NCI-H524 treated with DMSO at 0.1 percent for 48 hours (cell line): ENCODE results near the gene RPL6.
"Not testable (repeated sequence)": the region's sequence is repeated elsewhere in the genome, so short reads cannot be mapped to it uniquely, and the experiment has no call there.

Source experiments
- DNase-seq: peaks from one replicate; lab custom pipeline; 2025; lab: John Stamatoyannopoulos, UW

The RPL6 gene

DNA sequence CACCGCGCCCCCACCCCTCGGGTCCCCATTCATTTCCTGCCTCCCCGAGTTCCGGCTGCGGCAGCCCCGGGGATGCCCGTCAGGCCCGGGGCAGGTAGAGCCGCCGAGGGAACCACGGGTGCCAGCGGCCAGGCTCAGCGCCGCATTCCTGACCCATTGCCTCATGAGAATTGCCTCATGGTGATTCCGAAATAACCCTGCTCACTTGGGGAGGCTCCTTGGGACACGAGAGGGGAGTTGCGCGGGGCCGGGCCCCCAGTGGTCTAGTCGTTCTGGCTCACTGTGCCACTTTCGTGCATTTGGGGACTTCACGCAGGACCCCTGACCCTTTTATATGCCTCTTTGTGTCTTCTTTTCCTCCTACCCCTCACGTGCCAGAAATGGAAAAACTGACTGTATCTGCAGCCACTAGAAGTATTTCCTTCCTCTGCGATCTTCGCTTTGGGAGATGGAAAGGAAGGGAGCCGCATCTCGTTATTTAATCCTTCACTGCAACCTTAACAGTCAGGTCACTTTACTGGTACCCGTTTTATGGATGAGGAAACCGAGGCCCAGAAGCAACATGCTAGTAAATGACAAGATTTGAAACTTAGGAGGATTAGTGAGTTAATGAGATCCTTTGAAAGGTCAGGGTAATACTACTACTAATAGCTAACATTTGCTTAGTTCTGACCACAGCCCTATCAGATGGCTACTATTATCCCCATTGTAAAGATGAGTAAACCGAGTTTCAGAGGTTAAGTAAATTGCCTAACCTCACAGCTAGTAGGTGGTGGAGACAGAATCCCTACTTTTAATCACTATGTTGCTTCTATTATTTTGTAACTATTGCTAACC, 10.1 kb upstream of the RPL6 start:
- no peak for DNase-seq

DNA sequence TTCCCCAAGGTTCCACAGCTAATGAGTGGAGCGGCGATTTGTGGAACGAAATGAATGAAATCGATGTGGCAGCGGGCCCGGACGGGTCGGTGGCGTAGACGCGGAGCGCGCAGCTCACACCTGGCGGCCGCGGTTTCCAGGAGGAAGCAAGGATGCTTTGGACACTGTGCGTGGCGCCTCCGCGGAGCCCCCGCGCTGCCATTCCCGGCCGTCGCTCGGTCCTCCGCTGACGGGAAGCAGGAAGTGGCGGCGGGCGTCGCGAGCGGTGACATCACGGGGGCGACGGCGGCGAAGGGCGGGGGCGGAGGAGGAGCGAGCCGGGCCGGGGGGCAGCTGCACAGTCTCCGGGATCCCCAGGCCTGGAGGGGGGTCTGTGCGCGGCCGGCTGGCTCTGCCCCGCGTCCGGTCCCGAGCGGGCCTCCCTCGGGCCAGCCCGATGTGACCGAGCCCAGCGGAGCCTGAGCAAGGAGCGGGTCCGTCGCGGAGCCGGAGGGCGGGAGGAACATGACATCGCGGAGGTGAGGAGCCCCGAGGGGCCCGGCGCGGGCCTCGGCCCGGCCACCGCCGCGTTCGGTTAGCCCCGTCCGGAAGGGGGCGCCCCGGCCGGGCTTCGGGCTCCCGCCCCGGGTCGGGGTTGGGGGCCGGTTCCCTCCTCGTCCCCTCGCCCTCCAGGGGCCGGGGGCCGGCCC, 9.3 kb upstream of the RPL6 start, which contains the start of gene PTPN11:
PTPN11 (plus strand) TSS at position 340 of the 689 bp plus-strand sequence; CDS start at position 505, 165 bp downstream.
- no peak for DNase-seq

DNA sequence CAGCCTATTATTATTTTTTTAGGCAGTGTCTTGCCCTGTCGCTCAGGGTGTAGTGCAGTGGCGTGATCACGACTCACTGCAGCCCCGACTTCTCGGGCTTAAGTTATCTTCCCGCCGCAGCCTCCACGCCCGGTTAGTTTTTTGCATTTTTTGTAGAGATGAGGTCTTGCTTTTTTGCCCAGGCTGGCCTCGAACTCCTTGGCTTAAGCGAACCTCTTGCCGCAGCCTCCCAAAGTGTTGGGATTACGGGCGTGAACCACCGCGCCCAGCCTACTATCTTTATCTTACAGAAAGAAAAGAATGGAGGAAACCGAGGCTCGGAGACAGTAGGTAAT, 8.8 kb upstream of the RPL6 start:
- no peak for DNase-seq

DNA sequence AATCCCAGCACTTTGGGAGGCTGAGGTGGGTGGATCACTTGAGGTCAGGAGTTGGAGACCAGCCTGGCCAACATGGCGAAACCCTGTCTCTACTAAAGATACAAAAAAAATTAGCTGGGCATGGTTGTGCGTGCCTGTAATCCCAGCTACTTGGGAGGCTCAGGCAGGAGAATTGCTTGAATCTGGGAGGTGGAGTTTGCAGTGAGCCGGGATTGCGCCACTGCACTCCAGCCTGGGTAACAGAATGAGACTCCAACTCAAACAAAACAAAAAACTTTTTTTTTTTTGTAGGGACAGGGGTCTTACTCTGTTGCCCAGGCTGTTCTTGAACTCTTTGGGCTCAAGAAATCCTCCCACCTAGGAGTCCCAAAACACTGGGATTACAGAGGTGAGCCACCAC, 6.1 kb upstream of the RPL6 start:
- not testable (repeated sequence) for DNase-seq

DNA sequence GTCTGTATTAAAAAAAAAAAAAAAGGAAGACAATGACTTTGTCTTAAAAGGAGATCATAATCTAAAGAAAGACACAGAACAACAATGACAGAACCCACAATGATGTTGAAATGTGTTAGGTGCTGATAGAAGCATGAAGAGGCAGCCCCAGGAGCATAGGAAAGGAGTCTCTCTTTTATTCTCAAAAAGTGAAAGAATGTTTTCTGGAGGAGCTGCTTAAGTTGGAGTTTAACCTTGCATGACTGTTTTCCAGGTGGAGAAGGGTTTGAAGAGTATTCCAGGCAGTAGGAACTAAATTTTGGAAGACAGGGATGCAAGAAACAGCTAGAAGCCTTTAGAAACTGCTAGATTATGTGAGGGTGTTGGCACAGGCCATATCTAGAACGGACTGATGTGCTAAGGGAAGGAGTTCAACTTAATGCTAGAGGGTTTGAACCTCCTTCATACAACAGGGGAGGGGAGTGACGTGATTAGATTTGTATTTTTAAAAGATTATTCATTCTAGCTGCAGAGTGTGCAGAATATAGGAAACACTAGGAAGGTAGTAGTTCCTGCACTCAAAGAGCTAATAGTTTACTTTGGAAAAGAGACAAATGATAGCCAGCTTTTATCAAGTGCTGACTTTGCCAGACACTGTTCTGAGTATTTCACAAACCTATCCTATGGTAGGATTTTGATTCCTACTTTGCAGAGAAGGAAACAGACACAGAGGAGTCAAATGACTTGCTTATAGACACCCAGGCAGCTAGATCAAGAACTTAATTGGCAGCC, 4.6 kb upstream of the RPL6 start:
- DNase-seq = no peak

DNA sequence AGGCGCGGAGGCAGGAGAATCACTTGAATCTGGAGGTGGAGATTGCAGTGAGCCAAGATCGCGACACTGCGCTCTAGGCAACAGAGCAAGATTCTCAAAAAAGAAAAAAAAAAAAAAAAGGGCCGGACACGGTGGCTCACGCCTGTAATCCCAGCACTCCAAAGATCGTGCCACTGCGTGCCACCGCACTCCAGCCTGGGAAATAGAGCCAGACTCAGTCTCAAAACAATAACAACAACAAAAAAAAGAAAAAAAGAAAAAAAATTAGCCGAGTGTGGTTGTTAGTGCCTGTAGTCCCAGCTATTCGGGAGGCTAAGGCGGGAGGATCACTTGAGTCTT, 470 bp upstream of the RPL6 start:
- DNase-seq = no peak

DNA sequence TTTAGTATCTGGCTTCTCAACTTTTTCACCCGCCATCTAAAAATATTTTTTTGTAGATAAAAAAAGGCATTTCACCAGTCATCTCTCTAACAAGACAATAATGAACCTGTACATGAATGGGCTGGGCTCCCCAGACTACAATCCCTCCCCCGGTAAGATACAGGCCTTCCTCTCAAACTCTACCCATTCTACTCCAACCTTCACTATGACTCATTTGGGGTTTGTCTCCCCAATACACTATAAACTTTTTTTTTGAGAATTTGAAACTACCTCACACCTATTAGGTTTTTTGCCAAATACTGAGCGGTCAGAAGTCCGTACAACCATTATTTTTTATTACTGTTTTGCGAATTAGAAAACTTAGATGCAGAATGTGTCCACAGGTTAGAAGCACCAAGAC, 784 bp downstream of the RPL6 start:
- no peak for DNase-seq

DNA sequence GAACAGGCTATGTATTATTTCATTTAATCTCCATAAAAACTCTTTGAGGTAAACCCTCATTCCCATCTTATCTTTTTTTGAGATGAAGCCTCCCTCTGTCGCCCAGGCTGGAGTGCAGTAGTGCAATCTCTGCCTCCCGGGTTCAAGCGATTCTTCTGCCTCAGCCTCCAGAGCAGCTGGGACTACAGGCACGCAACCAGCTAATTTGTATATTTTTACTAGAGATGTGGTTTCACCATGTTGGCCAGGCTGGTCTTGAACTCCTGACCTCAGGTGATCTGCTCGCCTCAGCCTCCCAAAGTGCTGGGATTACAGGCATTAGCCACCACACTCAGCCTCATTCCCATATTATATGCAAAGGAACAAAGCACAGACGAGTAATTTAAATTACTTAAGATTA, 1.7 kb downstream of the RPL6 start:
- DNase-seq = not testable (repeated sequence)

DNA sequence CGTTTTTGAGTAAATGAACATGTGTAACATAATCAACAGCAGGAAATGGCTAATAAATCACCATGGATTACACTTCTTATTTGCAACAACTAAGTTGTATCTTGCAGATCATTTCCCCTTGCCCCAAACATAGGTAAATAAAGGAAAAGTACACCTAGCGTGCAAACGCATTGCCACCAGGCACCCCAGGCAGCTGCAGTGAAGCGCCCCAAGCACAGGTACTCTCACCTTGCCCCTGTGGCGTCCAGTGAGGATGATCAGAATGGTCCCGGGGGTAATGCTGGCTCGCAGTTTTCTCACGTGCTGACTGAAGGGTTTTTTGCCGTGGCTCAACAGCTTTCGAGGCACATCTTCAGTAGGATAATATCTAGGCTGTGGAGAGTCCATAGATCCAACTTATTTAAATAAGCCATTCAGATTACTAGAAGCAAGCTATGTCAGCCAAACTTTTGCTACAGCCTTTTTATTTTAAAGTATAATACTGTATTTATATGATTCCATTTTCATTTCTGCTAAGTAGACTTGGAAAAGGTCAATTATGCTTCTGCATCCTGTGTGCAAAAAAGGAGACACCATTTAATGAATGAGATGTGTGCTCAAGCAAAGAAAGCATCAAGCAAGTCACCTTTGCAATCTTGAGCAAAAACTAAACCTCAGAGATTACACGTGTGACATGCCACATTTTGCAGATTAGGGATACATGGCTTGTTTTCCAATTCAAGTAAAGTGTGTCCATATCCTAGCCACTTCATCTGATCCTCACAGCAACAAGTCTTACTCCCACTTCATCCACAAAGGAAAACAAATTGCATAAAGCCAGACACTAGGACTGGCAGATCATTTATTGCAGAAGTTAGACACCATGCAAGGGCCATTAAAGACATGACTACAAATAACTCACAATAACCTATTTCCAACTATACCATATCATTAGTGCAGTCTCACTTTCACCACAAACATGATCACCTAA, 2.6 kb downstream of the RPL6 start:
- DNase-seq = no peak

DNA sequence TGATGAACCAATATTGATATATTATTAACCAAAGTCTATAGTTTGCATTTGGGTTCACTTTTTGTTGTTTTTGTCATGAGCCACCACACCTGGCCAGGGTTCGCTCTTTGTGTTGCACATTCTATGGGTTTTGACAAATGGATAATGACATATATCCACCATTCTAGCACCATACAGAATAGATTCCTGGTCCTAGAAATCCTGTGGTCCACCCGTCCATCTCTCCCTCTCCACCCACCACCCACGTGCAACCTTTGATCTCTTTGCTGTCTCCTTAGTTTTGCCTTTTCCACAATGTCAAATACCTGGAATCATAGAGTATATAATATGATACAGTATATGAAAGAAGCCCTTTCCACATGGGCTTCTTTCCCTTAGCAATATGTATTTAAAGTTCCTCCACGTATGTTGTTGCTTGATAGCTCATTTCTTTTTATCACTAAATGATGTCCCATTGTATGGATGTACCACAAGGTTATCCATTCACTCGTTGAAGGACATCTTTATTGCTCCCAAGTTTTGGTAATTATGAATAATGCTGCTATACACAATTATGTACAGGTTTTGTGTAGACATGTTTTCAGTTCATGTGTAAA, 7.4 kb downstream of the RPL6 start:
- DNase-seq = no peak

DNA sequence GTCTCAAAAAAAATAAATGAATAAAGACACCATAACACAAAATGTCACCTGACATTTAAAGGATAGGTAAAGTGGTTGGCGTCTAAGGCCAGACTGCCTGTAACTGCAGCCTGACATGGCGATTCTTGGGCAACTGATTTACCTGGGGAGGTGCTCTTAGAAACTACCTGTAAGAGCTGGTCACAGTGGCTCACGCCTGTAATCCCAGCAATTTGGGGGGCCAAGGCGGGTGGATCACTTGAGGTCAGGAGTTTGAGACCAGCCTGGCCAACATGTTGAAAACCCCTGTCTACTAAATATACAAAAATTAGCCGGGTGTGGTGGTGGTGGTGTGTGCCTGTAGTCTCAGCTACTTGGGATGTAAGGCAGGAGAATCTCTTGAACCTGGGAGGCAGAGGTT, 8.4 kb downstream of the RPL6 start:
- no peak for DNase-seq

DNA sequence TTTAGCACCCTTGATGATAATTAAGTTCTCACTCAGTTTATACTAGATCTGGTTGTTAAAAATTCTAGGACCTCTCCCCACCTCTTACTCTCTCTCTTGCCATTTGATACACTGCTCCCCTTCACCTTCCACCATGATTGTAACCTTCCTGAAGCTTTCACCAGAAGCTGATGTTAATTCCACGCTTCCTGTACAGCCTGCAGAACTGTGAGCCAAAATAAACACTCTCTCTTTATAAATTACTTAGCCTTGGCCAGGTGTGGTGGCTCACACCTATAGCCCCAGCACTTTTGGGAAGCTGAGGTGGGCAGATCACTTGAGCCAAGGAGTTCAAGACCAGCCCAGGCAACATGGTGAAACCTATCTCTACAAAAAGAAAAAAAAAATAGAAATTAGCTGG, 16.1 kb downstream of the RPL6 start:
- DNase-seq = no peak

DNA sequence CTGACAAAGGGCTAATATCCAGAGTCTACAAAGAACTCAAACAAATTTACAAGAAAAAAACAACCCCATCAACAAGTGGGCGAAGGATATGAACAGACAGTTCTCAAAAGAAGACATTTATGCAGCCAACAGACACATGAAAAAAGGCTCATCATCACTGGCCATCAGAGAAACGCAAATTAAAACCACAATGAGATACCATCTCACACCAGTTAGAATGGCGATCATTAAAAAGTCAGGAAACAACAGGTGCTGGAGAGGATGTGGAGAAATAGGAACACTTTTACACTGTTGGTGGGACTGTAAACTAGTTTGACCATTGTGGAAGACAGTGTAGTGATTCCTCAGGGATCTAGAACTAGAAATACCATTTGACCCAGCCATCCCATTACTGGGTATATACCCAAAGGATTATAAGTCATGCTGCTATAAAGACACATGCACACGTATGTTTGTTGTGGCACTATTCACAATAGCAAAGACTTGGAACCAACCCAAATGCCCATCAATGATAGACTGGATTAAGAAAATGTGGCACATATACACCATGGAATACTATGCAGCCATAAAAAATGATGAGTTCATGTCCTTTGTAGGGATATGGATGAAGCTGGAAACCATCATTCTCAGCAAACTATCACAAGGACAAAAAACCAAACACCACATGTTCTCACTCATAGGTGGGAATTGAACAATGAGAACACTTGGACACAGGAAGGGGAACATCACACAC, 19.3 kb downstream of the RPL6 start:
- not testable (repeated sequence) for DNase-seq

DNA sequence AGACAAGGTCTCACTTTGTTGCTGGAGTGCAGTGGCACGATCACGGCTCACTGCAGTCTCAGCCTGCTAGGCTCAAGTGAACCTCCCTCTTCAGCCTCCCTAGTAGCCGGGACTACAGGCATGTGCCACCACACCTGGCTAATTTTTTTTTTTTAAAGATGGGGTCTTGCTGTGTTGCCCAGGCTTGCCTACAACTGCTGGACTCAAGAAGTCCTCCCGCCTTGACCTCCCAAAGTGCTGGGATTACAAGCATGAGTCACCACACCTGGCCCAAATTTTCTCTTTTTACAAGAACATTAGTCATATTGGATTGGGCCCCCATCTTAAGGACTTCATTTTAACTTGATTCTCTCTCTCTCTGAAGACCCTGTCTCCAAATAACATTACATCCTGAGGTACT, 20.2 kb downstream of the RPL6 start:
- no peak for DNase-seq

DNA sequence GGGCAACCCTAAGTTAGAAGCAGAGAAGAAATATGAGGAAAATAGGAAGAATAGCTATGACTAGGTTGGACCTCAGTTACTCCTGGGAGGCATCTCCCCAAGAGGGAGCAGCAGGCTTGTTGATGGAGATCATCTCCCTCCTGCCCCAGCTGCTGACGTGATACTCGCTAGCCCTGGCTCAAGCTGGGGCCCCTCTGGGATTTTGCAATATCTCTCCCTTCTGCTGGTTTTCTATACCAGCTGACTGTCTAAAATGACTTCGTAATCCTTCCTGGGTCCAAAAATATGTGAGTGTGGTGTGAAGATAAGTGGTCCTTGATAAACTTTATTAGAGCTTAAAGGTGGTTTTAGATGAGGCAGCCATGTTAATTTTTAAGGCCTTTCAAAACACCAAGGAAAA, 22.7 kb downstream of the RPL6 start:
- peak; percentile 36 for DNase-seq

DNA sequence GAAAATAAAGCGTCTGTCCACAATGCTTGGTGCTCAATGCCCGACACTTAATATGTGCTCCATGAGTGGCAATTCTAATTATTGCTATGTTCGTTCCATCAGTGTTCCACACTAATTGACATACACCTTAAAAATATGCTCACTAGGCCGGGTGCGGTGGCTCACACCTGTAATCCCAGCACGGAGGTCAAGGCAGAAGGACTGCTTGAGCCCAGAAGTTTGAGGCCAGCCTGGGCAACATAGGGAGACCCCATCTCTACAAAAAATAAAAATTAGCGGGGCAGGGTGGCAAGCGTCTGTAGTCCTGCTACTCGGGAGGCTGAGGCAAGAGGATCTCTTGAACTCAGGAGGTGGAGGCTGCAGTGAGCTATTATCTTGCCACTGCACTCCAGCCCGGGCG, 26.5 kb downstream of the RPL6 start:
- no peak for DNase-seq

DNA sequence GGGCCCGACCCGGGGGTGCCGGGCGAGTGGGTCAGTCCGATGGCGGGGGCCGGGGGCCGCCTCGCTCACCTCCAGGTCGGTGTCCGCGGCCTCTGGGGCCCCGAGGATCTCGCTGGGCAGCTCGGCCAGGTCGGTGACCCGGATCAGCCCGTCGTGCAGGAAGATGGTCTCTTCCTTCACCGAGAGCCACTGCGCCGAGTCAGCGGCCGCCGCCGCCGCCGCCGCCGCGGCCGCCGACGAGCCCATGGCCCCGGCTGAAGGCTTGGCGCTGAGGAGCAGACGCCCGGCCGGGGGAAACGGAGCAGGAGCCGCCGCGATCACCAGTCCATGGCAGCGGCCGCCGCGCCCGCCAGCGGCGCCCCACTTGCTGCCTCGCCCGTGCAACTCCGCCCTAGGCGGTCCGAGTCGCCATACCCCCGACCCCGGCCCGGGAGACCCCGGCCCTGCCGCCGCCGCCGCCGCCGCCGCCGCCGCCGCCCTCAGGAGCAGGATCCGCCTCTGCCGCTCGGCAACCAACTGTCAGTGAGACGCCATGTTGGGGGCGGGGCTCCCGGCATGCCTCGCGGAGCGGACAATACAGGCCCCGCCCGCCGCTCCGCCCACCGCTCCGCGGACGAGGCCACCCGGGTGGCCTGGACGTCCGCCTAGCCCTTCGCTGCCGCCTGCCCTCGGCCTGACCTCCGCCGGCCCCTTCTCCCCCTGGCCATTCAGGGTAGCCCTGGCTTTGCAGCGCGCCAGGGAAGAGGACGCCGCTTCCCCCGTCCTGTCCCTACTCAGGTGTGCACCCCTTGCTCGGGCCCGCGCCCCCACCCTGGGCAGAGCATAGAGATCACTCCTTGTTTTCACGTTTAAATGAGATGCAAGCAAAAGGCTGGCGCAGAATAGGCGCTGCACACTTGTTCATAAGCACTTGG, 27.3 kb downstream of the RPL6 start, which contains the start of gene HECTD4:
HECTD4 (minus strand) TSS at position 549 of the 914 bp plus-strand sequence; CDS start at position 246, 303 bp downstream.
- peak; percentile 31 for DNase-seq

DNA sequence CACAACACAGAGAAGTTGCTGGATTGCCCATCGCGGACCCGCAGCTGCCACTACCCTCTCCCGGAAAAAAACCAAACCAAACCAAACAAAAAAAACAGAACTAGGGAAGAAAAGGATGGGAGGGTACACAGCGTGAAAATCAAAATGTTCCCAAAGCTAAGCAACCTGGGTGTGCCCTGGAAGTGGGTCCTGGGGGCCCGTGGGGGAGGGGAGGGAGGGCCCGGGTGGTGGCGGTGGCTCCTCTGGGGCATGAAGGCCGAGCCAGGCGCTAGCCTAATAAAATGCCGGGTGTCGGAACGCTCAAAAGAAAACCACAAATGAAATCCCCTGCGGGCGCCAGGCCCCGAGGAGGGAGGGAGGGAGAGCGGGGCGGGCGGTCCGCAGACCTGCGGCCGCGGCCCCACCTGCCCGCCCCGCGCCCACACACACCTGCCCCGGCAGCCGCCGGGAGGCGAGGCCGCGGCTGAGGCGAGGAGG, 28.0 kb downstream of the RPL6 start:
- DNase-seq = no peak
